Upper lobe of right lung (tissue), 1 donor: Measurements from ENCODE around the gene TEAD1. TPM values are rescaled to one million over a fixed set of nuclear protein-coding genes. Genes with fewer than 3 reads are reported as not detected.
A peak's percentile ranks its signal among the peaks of the same experiment; 100 is the strongest.

ENCODE experiments used
- ATAC-seq: fragments of 200-7000 bp; cut with Tn5 transposase; one replicate; pipeline ENCODE4 v1.9.1; 2020; ENCODE audit warnings: mild to moderate bottlenecking, moderate library complexity
- DNase-seq: peaks from one replicate; pipeline ENCODE4 v3.0.0-alpha.2; 2020
- H3K27ac ChIP-seq: fragments of 200-600 bp; one replicate; pipeline ENCODE4 v1.8.0; 2022
- H3K27me3 ChIP-seq: fragments of 200-600 bp; one replicate; pipeline ENCODE4 v1.8.0; 2022; ENCODE audit warnings: mild to moderate bottlenecking
- H3K36me3 ChIP-seq: fragments of 200-600 bp; one replicate; pipeline ENCODE4 v1.8.0; 2022
- H3K4me1 ChIP-seq: fragments of 200-600 bp; one replicate; pipeline ENCODE4 v1.8.0; 2022
- H3K4me3 ChIP-seq: fragments of 200-600 bp; one replicate; pipeline ENCODE4 v1.8.0; 2022; ENCODE audit warnings: mild to moderate bottlenecking
- H3K9me3 ChIP-seq: fragments of 200-600 bp; one replicate; pipeline ENCODE4 v1.8.0; 2022
- intact Hi-C: fragments of 100-400 bp; cut with DNase I; formaldehyde crosslinking; loops from one replicate; pipeline ENCODE4 v1.11.0; 2022
- total RNA-seq: library from RNA; stranded (reverse); fragmentation: NEBNext Ultra II Directional; extraction: Animal tissue kit (Norgen Biotek cat#: 25700); gene quantifications from one replicate; pipeline ENCODE4 v1.2.1, GENCODE V29; 2021
- TF ChIP-seq, protein P1 (sequence below): fragments of 200-600 bp; IDR thresholded peaks from one replicate; pipeline ENCODE4 v1.8.0; 2022; ENCODE audit warnings: antibody characterized with exemption
- donor health status: DM: no; HTN: yes; CAD: no; lungs with severe emphysema.

TEAD1 gene
- total RNA-seq, 1 donor from 2014 or later = 72.3 TPM

- Histone ChIP-seq H3K4me1 (peaks cover 17% of the 10 kb centered on the region), H3K27ac (no peak overlapping the region), H3K36me3 (no peaks in the 10 kb centered on the region), H3K4me3 (no peak overlapping the region), H3K9me3 (no peaks in the 10 kb centered on the region), H3K27me3 (no peaks in the 10 kb centered on the region)
- DNase-seq (no peak), ATAC-seq (no peak)
- TF ChIP-seq, protein P1, sequence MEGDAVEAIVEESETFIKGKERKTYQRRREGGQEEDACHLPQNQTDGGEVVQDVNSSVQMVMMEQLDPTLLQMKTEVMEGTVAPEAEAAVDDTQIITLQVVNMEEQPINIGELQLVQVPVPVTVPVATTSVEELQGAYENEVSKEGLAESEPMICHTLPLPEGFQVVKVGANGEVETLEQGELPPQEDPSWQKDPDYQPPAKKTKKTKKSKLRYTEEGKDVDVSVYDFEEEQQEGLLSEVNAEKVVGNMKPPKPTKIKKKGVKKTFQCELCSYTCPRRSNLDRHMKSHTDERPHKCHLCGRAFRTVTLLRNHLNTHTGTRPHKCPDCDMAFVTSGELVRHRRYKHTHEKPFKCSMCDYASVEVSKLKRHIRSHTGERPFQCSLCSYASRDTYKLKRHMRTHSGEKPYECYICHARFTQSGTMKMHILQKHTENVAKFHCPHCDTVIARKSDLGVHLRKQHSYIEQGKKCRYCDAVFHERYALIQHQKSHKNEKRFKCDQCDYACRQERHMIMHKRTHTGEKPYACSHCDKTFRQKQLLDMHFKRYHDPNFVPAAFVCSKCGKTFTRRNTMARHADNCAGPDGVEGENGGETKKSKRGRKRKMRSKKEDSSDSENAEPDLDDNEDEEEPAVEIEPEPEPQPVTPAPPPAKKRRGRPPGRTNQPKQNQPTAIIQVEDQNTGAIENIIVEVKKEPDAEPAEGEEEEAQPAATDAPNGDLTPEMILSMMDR = no peak
- intact Hi-C loops = no loop called here
Observed at GRCh38 chr11:12822392-12823022, 148.3 kb downstream of the TEAD1 start.

DNA sequence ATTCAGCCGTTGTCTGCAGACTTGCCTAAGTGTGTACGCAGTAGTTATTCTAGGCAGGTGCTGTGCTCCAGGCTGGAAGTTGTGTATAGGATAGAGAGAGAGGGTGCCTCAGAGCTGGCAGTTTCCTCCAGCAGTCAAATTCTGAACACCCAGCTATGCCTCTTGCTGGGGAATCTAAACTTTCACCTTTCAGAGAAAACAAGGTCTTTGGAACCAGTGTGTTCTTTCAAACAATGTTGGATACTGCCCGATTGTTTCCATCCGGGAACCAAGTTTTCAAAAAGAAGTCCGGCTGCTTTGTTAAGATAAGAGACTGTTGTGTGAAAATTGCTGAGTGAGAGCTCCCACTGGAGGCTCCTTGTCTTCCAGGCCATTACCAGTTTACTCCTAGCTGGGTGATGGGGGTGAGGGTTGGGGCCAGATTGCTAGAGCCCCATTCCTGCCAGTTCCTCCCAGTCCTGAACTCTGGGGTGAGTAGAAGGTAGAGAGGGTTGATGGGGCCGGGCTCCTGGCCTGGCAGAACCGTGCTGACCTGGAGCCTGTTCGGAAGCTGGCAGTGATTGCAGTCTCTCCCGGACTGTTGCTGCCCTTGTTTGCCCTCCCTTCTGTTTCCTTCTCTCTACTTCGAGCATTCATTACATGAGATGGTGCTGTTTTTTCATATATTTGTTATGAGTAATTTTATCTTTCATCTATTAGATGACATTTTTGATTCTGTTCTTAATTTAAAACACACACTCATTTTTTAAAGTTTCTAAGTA is 150.2 kb downstream of the TEAD1 start:
- DNase-seq (no peak), ATAC-seq (peak; percentile 51)
- Histone ChIP-seq H3K9me3 (no peaks in the 10 kb centered on the region), H3K4me3 (no peak overlapping the region), H3K36me3 (no peaks in the 10 kb centered on the region), H3K4me1 (peaks cover 30% of the 10 kb centered on the region), H3K27me3 (no peaks in the 10 kb centered on the region), H3K27ac (no peak overlapping the region)
- intact Hi-C loops = no loop called here
- TF ChIP-seq, protein P1 = no peak

- Histone ChIP-seq H3K9me3 (no peaks in the 10 kb centered on the region), H3K27me3 (no peaks in the 10 kb centered on the region), H3K4me1 (peaks cover 32% of the 10 kb centered on the region), H3K27ac (no peak overlapping the region), H3K4me3 (no peak overlapping the region), H3K36me3 (no peaks in the 10 kb centered on the region)
- DNase-seq (no peak), ATAC-seq (no peak)
- TF ChIP-seq, protein P1 = no peak
- intact Hi-C loops = no loop called here
Observed at GRCh38 chr11:12826441-12826840, 152.2 kb downstream of the TEAD1 start.

- DNase-seq = no peak
- peaks cover 32% of the 10 kb centered on the region for H3K4me1 ChIP-seq
- no peak for ATAC-seq
- H3K27ac ChIP-seq = peak overlapping the region; percentile 71
- no peaks in the 10 kb centered on the region for H3K9me3 ChIP-seq
- H3K27me3 ChIP-seq = no peaks in the 10 kb centered on the region
- no peaks in the 10 kb centered on the region for H3K36me3 ChIP-seq
- TF ChIP-seq, protein P1 = no peak
- intact Hi-C loops = no loop called here
- H3K4me3 ChIP-seq = peak overlapping the region; percentile 47
Observed at GRCh38 chr11:12827369-12827768, 153.1 kb downstream of the TEAD1 start.

DNA sequence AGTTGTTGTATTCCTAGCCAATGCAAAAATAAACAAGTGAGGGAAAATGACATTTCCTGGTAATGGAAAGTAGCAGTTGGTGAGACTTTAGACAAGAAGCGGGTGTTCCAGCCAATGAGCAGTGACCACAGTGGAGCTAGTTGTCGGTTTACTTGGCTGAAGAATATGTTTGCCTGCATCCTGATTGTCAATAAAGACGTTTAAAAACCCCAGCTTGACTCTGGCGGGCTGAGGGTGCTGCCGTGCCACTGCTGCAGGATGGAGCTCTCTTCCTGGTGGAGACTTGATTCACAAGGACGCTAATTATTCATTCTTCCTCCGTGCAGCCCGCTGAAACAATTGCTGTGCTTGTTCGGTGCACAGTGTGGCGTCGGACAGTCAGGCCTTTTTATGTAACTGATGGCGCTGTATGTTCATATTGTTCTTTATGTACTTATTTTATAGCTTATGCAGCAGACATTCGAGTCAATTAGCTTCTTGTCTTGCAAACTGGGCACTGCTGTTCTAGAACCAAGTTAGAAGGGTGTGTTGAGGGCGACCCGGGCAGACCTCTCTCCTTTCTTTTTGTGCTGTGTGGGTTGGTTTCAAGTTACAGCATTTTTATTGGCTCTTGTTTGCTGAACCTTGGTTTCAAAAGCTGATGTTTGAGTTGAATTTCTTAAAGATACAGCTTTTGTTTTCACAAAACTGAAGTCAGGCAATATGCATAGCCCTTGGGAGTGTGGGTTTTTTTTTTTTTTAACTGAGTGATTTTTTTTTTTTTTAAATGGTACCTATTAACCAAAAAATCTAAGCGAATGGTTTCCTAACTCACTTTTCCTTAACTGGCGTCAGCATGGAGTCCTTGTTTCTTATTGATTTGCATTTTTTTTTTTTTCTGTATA is 153.9 kb downstream of the TEAD1 start:
- Histone ChIP-seq H3K4me1 (peaks cover 32% of the 10 kb centered on the region), H3K36me3 (no peaks in the 10 kb centered on the region), H3K4me3 (peak overlapping the region; percentile 47), H3K27ac (peak overlapping the region; percentile 71), H3K27me3 (no peaks in the 10 kb centered on the region), H3K9me3 (no peaks in the 10 kb centered on the region)
- TF ChIP-seq, protein P1 = no peak
- DNase-seq (no peak), ATAC-seq (peak; percentile 76)
- intact Hi-C loops = no loop called here
